Measurements from ENCODE around the gene UPK3A.

The UPK3A gene

DNA sequence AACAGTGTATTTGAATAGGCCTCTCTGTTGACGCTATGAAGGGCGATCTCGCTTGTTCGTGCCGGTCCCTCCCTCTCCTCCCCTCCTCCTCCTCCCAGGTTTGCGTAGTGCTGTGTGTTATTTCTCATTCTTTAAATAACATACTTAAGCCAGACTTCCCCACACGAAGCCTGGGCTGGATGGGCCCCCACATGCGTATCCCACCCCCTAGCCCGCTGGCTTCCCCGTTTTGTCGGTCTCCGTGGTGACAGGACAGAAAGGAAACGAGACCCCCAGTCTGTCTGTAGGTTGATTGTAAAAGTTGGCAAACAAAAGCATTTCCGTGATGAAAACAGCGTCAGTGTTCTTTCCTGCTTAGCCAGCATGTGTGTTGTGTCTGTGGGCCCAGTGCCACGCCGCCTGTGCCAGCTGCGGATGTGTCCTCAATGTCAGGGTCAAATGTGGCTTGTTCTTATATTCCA, 52.3 kb downstream of the UPK3A start:
- DNase-seq (ENCODE audit: low read depth), result no peak
- TF ChIP-seq, protein P1, sequence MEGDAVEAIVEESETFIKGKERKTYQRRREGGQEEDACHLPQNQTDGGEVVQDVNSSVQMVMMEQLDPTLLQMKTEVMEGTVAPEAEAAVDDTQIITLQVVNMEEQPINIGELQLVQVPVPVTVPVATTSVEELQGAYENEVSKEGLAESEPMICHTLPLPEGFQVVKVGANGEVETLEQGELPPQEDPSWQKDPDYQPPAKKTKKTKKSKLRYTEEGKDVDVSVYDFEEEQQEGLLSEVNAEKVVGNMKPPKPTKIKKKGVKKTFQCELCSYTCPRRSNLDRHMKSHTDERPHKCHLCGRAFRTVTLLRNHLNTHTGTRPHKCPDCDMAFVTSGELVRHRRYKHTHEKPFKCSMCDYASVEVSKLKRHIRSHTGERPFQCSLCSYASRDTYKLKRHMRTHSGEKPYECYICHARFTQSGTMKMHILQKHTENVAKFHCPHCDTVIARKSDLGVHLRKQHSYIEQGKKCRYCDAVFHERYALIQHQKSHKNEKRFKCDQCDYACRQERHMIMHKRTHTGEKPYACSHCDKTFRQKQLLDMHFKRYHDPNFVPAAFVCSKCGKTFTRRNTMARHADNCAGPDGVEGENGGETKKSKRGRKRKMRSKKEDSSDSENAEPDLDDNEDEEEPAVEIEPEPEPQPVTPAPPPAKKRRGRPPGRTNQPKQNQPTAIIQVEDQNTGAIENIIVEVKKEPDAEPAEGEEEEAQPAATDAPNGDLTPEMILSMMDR (IDR thresholded peaks at IDR 0.05; ENCODE audit: insufficient read depth, low read depth, low read length, missing control alignments), result no peak
- H3K4me3 ChIP-seq (ENCODE audit: low read depth, low read length), result no peak overlapping the region

DNA sequence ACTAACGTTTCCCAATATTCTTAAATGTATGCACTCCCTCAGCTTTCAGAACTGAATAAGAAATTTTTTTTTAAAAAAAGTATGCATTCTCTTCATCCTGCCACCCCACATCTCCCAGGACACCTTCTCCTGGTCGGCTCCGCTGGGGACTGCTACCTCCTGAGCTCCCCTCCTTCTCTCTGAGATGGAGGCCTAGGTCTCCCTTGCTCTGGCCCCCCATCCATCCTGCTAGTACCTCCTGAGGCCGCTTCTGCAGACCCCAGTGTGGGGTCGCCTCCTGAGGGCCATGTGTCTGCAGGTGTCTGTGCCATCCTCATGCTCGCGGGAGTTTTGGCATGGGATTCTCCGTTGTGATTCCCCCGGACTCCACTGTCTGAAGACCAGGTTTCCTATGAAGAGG, 52.8 kb downstream of the UPK3A start:
- no peak overlapping the region for H3K4me3 ChIP-seq (ENCODE audit: low read depth, low read length)
- no peak for DNase-seq (ENCODE audit: low read depth)
- TF ChIP-seq, protein P1 (IDR thresholded peaks at IDR 0.05; ENCODE audit: insufficient read depth, low read depth, low read length, missing control alignments), result no peak

DNA sequence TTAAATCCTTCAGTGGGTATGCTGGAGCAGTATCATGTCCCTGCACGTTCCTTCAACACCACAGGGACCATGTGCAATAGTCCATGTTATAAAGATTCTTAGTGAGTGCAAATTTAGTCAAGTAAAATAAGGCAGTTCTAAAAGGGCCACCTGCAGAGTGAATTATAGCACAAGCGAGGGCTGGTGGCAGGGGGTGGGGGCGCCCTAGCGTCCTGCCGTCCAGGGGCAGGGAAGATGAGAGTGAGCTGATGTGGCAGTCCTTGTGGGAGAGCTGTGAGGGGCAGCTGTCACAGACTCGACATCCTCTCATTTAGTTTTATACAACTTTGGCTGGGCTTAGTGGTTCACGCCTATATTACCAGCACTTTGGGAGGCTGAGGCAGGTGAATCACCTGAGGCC, 54.0 kb downstream of the UPK3A start:
- no peak for DNase-seq (ENCODE audit: low read depth)
- H3K4me3 ChIP-seq (ENCODE audit: low read depth, low read length), result no peak overlapping the region
- TF ChIP-seq, protein P1 (IDR thresholded peaks at IDR 0.05; ENCODE audit: insufficient read depth, low read depth, low read length, missing control alignments), result no peak

DNA sequence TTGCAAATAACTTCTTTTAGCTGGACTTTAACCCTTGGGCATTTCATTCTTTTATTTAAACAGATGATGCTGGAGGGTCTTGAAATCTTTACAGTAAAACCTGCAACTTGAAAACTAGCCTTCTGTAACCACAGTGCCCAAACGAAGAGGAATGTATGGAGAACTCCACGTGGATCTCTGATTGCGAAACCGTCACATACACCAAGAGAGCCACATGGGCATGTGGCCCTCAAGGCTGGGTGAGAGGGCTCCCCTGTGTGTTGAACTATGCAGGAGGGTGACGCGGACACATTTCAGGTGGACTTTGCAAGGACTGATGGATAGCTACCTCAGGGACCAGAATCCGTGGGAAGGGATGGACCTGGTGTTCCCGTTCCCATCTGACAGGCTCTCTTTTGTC, 55.6 kb downstream of the UPK3A start:
- no peak overlapping the region for H3K4me3 ChIP-seq (ENCODE audit: low read depth, low read length)
- no peak for DNase-seq (ENCODE audit: low read depth)
- TF ChIP-seq, protein P1 (IDR thresholded peaks at IDR 0.05; ENCODE audit: insufficient read depth, low read depth, low read length, missing control alignments), result no peak

DNA sequence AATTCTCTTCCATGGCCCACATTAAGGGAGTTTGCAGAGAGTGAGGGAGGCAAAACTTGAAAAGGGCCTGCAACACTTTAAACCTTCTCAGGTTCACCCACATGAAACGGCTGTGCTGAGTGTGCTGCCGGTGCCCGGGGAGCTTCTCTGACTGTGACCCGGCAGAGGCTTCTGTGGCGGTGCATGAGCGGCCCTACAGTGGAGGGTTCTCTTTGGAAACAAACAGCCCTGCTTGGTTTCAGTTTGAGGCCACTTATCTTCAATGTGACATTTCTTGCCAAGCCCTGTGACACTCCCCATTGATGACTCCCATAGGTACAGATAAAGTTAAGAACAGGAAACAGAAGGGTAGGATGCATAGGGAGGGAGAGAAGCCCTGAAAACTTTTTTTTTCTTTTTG, 56.7 kb downstream of the UPK3A start:
- H3K4me3 ChIP-seq (ENCODE audit: low read depth, low read length), result no peak overlapping the region
- TF ChIP-seq, protein P1 (IDR thresholded peaks at IDR 0.05; ENCODE audit: insufficient read depth, low read depth, low read length, missing control alignments), result no peak
- peak; percentile 6 for DNase-seq (ENCODE audit: low read depth)

DNA sequence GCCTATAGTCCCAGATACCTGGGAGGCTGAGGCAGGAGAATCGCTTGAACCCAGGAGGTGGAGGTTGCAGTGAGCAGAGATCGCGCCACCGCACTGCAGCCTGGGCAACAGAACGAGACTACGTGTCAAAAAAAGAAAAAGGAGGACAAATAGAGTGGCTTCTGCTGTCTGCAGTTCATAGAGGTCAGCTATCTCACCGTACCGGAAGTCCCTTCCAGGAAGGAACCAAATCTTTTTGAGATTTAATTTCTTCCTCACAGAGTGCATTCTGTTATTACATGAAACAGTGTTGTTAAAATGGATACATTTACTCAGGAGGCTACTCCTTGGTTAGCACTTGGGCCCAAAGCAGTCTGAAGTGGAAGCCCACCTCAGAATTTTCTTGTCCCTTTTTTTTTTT, 58.4 kb downstream of the UPK3A start:
- TF ChIP-seq, protein P1 (IDR thresholded peaks at IDR 0.05; ENCODE audit: insufficient read depth, low read depth, low read length, missing control alignments), result no peak
- H3K4me3 ChIP-seq (ENCODE audit: low read depth, low read length), result no peak overlapping the region
- DNase-seq (ENCODE audit: low read depth), result no peak

DNA sequence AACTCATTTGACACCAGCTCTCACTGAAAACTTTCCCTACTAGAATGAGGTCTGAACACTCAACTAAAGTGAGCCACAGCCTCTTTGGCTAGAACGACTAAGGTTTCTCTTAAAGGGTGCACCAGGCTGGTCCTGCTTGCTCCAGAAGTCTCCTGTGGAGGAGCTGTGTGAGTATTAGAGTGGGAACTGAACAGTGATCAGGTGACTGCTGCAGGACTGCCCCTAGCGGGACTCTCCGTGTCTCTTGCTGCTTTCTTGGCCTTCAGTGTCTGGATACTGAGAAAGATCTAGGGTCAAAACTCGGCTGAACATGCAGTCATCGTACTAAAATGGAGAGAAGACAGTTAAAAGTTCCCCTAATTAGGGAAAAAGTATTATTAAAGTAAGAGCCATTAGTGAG, 59.6 kb downstream of the UPK3A start:
- H3K4me3 ChIP-seq (ENCODE audit: low read depth, low read length), result no peak overlapping the region
- TF ChIP-seq, protein P1 (IDR thresholded peaks at IDR 0.05; ENCODE audit: insufficient read depth, low read depth, low read length, missing control alignments), result no peak
- DNase-seq (ENCODE audit: low read depth), result no peak

Data from GM12865 (cell line).